Lower leg skin (tissue), 4 donors: ENCODE data around the gene STAT4. TPM values are rescaled to one million over a fixed set of nuclear protein-coding genes. Genes with fewer than 3 reads are reported as not detected.

ENCODE experiments used
- DNase-seq, 2 donors: peaks; one replicate each; pipeline ENCODE4 v3.0.0-alpha.2; 2019; ENCODE audit warnings: low spot score in 2 of 2
- H3K4me3 ChIP-seq: fragments of 200-600 bp; sonication (generic); 2 replicates; pipeline ENCODE4 v1.5.1; 2017; ENCODE audit warnings: mild to moderate bottlenecking, low read depth; ENCODE audit not compliant: poor library complexity, severe bottlenecking
- POLR2A ChIP-seq, 2 donors: fragments of 450-650 bp; IDR thresholded peaks; one replicate each; pipeline ENCODE4 v1.6.1; 2016 to 2017; ENCODE audit warnings: antibody characterized with exemption in 2 of 2, mild to moderate bottlenecking in 1 of 2, moderate library complexity in 1 of 2
- whole genome bisulfite sequencing, 2 donors: methylation state at CpG; one replicate each; pipeline ENCODE4 v1.1.5; 2018; 5-methylcytosine and 5-hydroxymethylcytosine counted together
- intact Hi-C: fragments of 100-400 bp; cut with DNase I; formaldehyde crosslinking; loops from one replicate; pipeline ENCODE4 v1.15.0; 2023; ENCODE audit warnings: low total_unique reads
- total RNA-seq, 4 donors: library from RNA; depleted of rRNA; stranded (reverse); fragments of >200 nt; gene quantifications; one replicate each; pipeline ENCODE4 v1.1.0, GENCODE V29; 2016
- TF ChIP-seq, protein P1 (sequence below), 3 donors: fragments of 450-650 bp; IDR thresholded peaks; one replicate each; pipeline ENCODE4 v1.5.1; 2016; ENCODE audit warnings: antibody characterized with exemption in 3 of 3, mild to moderate bottlenecking in 3 of 3, moderate library complexity in 2 of 3

STAT4 gene
- total RNA-seq, 4 donors from 2014 or later: 0.46 to 4.3 (median 1.3) TPM

DNA sequence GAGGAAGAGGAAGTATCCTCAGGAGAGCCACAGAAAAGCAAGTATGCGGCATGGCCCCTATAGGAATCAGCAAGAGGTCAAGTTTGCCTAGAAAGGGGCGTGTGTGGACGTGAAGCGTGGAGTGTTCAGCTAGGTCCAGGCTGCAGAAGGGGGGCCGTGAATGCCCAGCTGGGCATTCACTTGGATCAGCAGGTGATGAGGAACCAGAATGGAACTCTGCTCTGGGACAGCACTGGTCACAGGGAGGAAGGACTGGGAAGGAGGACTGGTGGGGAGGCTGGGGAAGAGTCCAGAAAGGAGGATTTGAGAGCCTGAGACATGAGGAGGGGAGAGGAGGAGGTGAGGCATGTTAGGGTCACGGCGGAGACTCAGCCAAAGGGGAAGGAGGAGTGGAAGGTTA, 156.6 kb downstream of the STAT4 start:
- no peak overlapping the region for H3K4me3 ChIP-seq
- intact Hi-C loops: no loop called here
- no peak for DNase-seq
- no peak for TF ChIP-seq POLR2A (IDR thresholded peaks at IDR 0.05)
- TF ChIP-seq, protein P1, sequence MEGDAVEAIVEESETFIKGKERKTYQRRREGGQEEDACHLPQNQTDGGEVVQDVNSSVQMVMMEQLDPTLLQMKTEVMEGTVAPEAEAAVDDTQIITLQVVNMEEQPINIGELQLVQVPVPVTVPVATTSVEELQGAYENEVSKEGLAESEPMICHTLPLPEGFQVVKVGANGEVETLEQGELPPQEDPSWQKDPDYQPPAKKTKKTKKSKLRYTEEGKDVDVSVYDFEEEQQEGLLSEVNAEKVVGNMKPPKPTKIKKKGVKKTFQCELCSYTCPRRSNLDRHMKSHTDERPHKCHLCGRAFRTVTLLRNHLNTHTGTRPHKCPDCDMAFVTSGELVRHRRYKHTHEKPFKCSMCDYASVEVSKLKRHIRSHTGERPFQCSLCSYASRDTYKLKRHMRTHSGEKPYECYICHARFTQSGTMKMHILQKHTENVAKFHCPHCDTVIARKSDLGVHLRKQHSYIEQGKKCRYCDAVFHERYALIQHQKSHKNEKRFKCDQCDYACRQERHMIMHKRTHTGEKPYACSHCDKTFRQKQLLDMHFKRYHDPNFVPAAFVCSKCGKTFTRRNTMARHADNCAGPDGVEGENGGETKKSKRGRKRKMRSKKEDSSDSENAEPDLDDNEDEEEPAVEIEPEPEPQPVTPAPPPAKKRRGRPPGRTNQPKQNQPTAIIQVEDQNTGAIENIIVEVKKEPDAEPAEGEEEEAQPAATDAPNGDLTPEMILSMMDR (IDR thresholded peaks at IDR 0.05): no peak
- 87 to 94% methylated on average over 7 of the region's 7 CpGs for WGBS, 2 donors

DNA sequence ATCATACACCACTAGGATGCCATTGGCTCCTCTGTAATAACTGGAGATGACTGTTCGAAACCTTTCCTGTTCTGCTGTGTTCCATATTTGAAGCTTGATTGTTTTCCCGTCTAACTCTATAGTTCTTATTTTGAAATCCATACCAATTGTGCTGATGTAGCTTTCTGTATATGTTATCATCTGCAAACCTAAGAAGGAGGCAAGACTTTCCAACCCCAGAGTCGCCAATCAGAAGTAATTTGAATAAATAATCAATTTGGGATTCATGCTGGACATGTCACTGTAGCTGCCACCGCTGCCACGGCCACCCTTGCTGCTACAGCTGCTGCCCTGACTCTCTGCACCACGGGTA, 157.5 kb downstream of the STAT4 start:
- no peak overlapping the region for H3K4me3 ChIP-seq
- WGBS, 2 donors: 92 to 95% methylated on average over 6 of the region's 6 CpGs
- no peak for TF ChIP-seq POLR2A (IDR thresholded peaks at IDR 0.05)
- TF ChIP-seq, protein P1 (IDR thresholded peaks at IDR 0.05): no peak
- DNase-seq: no peak
- intact Hi-C loops: no loop called here

DNA sequence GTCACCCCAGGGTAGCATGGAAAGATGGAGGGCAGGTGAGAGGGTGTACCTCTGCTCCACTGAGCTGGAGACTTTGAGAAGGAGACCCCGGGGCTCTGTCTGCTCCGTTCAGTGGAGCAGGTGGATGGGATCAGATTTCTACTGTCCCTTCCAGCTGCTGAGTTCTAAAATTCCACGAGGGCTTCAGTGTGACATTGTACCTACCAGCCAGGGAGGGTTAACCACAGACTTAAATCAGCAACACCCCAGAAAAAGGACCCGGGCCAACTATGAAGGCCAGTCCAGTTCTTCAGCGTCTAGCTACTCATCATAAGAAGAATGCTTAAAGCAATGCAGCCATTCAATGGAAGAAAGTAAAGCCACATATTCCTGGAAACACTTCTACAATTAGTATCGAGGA, 160.7 kb downstream of the STAT4 start:
- 79 to 83% methylated on average over 6 of the region's 6 CpGs for WGBS, 2 donors
- TF ChIP-seq, protein P1 (IDR thresholded peaks at IDR 0.05): no peak
- TF ChIP-seq POLR2A (IDR thresholded peaks at IDR 0.05): no peak
- H3K4me3 ChIP-seq: no peak overlapping the region
- intact Hi-C loops: no loop called here
- no peak for DNase-seq

DNA sequence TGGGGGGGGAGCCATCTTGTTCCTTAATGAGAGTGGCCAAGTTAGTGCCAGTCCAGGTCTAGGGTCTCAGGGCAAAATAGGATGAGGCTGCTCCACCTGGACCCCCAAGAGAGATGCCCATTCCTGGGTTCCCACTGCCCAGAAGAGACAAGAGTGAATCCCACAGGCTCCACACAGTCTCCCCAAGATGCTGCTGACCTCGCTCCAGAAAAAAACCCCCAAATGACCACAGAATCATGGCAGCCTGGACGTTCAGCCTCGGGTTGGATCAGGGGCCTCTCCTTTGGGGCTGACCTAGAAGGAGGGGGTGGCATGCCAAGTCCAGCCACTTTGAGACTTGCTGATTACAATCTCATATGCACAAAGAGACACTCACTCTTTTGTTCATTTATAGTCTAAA, 161.9 kb downstream of the STAT4 start:
- 93 to 95% methylated on average over 3 of the region's 3 CpGs for WGBS, 2 donors
- no peak for DNase-seq
- intact Hi-C loops: no loop called here
- no peak overlapping the region for H3K4me3 ChIP-seq
- TF ChIP-seq, protein P1 (IDR thresholded peaks at IDR 0.05): no peak
- TF ChIP-seq POLR2A (IDR thresholded peaks at IDR 0.05): no peak

DNA sequence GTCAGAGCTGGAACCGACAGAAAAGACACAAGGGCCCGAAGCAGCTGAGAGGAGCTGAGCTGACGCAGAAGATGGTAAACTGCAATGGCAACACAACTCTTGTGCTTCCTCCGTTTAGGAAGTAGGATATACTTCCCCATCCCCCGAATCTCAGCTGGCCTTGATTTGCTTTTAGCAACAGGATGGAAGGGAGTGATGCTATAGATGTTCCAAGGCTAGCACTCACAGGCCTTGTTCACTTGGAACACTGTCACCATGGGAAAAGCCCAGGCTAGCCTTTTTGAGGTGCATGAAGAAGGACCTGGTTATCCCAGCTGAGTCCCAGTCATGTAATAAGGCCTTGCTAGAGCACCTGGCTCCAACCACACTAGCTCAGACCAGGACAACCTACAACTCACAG, 162.9 kb downstream of the STAT4 start:
- intact Hi-C loops: no loop called here

DNA sequence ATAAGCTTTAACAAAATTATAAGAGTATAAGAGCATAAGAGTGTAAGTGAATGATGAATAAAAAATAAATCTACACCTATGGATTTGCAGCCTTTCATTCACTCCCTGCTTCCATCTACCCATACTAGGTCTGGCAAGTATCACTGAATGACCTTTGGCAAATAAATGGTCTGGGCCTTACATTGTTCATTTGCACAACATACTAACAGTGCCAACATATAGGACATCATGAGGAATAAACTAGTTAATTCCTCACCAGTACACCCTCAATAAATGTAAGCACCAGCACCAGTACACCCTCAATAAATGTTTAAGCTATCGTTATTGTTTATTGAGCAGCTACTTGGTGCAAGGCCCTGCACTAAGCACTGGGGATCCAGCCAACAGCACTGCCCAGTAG, 163.7 kb downstream of the STAT4 start:
- intact Hi-C loops: no loop called here
- no peak for TF ChIP-seq POLR2A (IDR thresholded peaks at IDR 0.05)
- TF ChIP-seq, protein P1 (IDR thresholded peaks at IDR 0.05): no peak
- H3K4me3 ChIP-seq: no peak overlapping the region
- DNase-seq: no peak
- 96 to 100% methylated on average over 1 of the region's 1 CpG for WGBS, 2 donors

More for the DNA sequence above, 162.9 kb downstream of the STAT4 start:
- DNase-seq: no peak
- no peak overlapping the region for H3K4me3 ChIP-seq
- WGBS, 2 donors: 93 to 96% methylated on average over 5 of the region's 5 CpGs
- TF ChIP-seq POLR2A (IDR thresholded peaks at IDR 0.05): no peak
- TF ChIP-seq, protein P1 (IDR thresholded peaks at IDR 0.05): no peak
